Stimulated activated CD4-positive, alpha-beta T cell treated with anti-CD3 and anti-CD28 coated beads, TNF-alpha, amount 100 ng/mL, for 1 hour (primary cell): Measurements from ENCODE around the gene ADORA2A.

Experiments
- DNase-seq, 3 donors: peaks; one replicate each; pipeline ENCODE4 v3.0.0-alpha.2; 2020; ENCODE audit warnings: low read depth in 3 of 3, low spot score in 1 of 3

The ADORA2A gene

GRCh38 chr22:24403346-24403745, 24.1 kb upstream of the ADORA2A start:
- no peak for DNase-seq

GRCh38 chr22:24404561-24405275, 22.7 kb upstream of the ADORA2A start:
- DNase-seq = no peak

GRCh38 chr22:24405631-24406321, 21.6 kb upstream of the ADORA2A start:
- no peak for DNase-seq

GRCh38 chr22:24406322-24407277, 20.8 kb upstream of the ADORA2A start:
- DNase-seq = no peak

GRCh38 chr22:24407278-24407665, 20.1 kb upstream of the ADORA2A start:
- DNase-seq = no peak

GRCh38 chr22:24407884-24408283, 19.5 kb upstream of the ADORA2A start:
- DNase-seq = no peak

- no peak for DNase-seq
These were observed 18.8 kb upstream of the ADORA2A start for GRCh38 chr22:24408630-24409029.

- DNase-seq = no peak
These were observed 17.7 kb upstream of the ADORA2A start for GRCh38 chr22:24409707-24410106.

- no peak for DNase-seq
These were observed 17.1 kb upstream of the ADORA2A start for GRCh38 chr22:24410110-24410856.

GRCh38 chr22:24411256-24412004, 16.0 kb upstream of the ADORA2A start:
- no peak for DNase-seq

GRCh38 chr22:24412274-24412673, 15.1 kb upstream of the ADORA2A start:
- no peak for DNase-seq

- DNase-seq = no peak
These were observed 14.1 kb upstream of the ADORA2A start for GRCh38 chr22:24413271-24413670.

- DNase-seq = no peak
These were observed 13.5 kb upstream of the ADORA2A start for GRCh38 chr22:24413736-24414385.

GRCh38 chr22:24414523-24414922, 12.9 kb upstream of the ADORA2A start:
- DNase-seq = no peak

- DNase-seq = no peak
These were observed 12.1 kb upstream of the ADORA2A start for GRCh38 chr22:24414984-24415945.

GRCh38 chr22:24416095-24416494, 11.3 kb upstream of the ADORA2A start:
- no peak for DNase-seq

GRCh38 chr22:24416611-24417010, 10.8 kb upstream of the ADORA2A start:
- DNase-seq = no peak

- no peak for DNase-seq
These were observed 10.2 kb upstream of the ADORA2A start for GRCh38 chr22:24417200-24417599.
